Natural killer cell (primary cell): ENCODE measurements around the gene MAGEA10. TPM values are rescaled to one million over a fixed set of nuclear protein-coding genes. Genes with fewer than 3 reads are reported as not detected.

Experiments
- ATAC-seq, 3 donors: fragments of 150-1000 bp in 2 of 3; fragments of 200-7000 bp in 1 of 3; cut with Tn5 transposase; 1 replicate in 1 of 3; 2 replicates in 2 of 3; pipeline ENCODE4 v1.10.0; 2021; ENCODE audit warnings: mild to moderate bottlenecking in 2 of 3, moderate library complexity in 2 of 3
- DNase-seq, 2 donors: peaks; one replicate each; pipeline versions ENCODE4 v3.0.0 to v3.0.0-alpha.2; 2013 to 2021; ENCODE audit warnings: mixed read lengths in 1 of 2
- H3K27ac ChIP-seq: one replicate; pipeline ENCODE4 v1.5.1; 2013; ENCODE audit warnings: mild to moderate bottlenecking, low read length
- H3K27me3 ChIP-seq: one replicate; pipeline ENCODE4 v1.6.1; 2013; ENCODE audit warnings: low read length; ENCODE audit not compliant: control insufficient read depth, insufficient read depth
- H3K36me3 ChIP-seq: one replicate; pipeline ENCODE4 v1.6.1; 2013; ENCODE audit warnings: low read length; ENCODE audit not compliant: control insufficient read depth, insufficient read depth
- H3K4me1 ChIP-seq: one replicate; pipeline ENCODE4 v1.6.1; 2013; ENCODE audit warnings: low read length; ENCODE audit not compliant: control insufficient read depth, insufficient read depth
- H3K4me3 ChIP-seq: one replicate; pipeline ENCODE4 v1.5.1; 2013; ENCODE audit warnings: low read length
- H3K9me3 ChIP-seq: one replicate; pipeline ENCODE4 v1.6.1; 2013; ENCODE audit warnings: low read length; ENCODE audit not compliant: control insufficient read depth, insufficient read depth
- H3K27ac Mint-ChIP-seq, 2 donors: one replicate each; pipeline ENCODE4 v1.8.0; 2022; ENCODE audit warnings: mild to moderate bottlenecking in 2 of 2, mixed read lengths in 2 of 2, moderate library complexity in 1 of 2
- H3K27me3 Mint-ChIP-seq, 2 donors: one replicate each; pipeline ENCODE4 v1.8.0; 2022; ENCODE audit warnings: low read depth in 2 of 2, mixed read lengths in 2 of 2
- H3K36me3 Mint-ChIP-seq: one replicate; pipeline ENCODE4 v1.8.0; 2022; ENCODE audit warnings: mixed read lengths
- H3K4me1 Mint-ChIP-seq, 2 donors: one replicate each; pipeline ENCODE4 v1.8.0; 2022; ENCODE audit warnings: mixed read lengths in 2 of 2
- H3K4me3 Mint-ChIP-seq: one replicate; pipeline ENCODE4 v1.8.0; 2022; ENCODE audit warnings: mild to moderate bottlenecking, moderate library complexity, mixed read lengths
- H3K9me3 Mint-ChIP-seq, 2 donors: one replicate each; pipeline ENCODE4 v1.8.0; 2022; ENCODE audit warnings: mixed read lengths in 2 of 2
- CTCF ChIP-seq: fragments of 200-600 bp; IDR thresholded peaks from one replicate; pipeline ENCODE4 v1.8.0; 2022; ENCODE audit warnings: antibody characterized with exemption
- WGBS: methylation state at CpG from one replicate; pipeline ENCODE4 v1.1.7; 2013; ENCODE audit warnings: missing lambda C conversion rate; ENCODE audit not compliant: insufficient coverage; 5-methylcytosine and 5-hydroxymethylcytosine counted together
- intact Hi-C: fragments of 100-400 bp; cut with micrococcal nuclease; formaldehyde crosslinking; loops from one replicate; pipeline ENCODE4 v1.14.2; 2022
- total RNA-seq, 4 donors: library from RNA; stranded (reverse); fragments of 120-200 nt in 1 of 4; gene quantifications; one replicate each; pipeline versions ENCODE4 v1.2.3 to v1.2.4, GENCODE V29; 2013 to 2022

The MAGEA10 gene
- total RNA-seq, 3 donors from 2014 or later (not counting 1 experiment from before 2014, with no cell fraction given), result not detected

GRCh38 chrX:152117305-152117704, 21.1 kb downstream of the MAGEA10 start:
- ATAC-seq, result no peak

GRCh38 chrX:152108527-152108926, 29.9 kb downstream of the MAGEA10 start:
- H3K4me1 Mint-ChIP-seq, result no peaks in the 10 kb centered on the region
- H3K27me3 Mint-ChIP-seq, result no peaks in the 10 kb centered on the region
- 83% methylated on average over 3 of the region's 5 CpGs for WGBS
- TF ChIP-seq CTCF, result no peak
- Histone ChIP-seq H3K4me1 (no peaks in the 10 kb centered on the region), H3K27ac (no peak overlapping the region), H3K9me3 (no peaks in the 10 kb centered on the region), H3K27me3 (no peaks in the 10 kb centered on the region), H3K36me3 (no peaks in the 10 kb centered on the region), H3K4me3 (no peak overlapping the region)
- intact Hi-C loops, result no loop called here
- no peak overlapping the region for H3K4me3 Mint-ChIP-seq
- ATAC-seq (no peak), DNase-seq (no peak)
- H3K36me3 Mint-ChIP-seq, result no peaks in the 10 kb centered on the region
- peaks cover 0 to 3% of the 10 kb centered on the region in 2 donors for H3K9me3 Mint-ChIP-seq
- H3K27ac Mint-ChIP-seq, result no peak overlapping the region

More at GRCh38 chrX:152117305-152117704, 21.1 kb downstream of the MAGEA10 start:
- intact Hi-C loops, result no loop called here
- Mint-ChIP-seq H3K9me3 (no peaks in the 10 kb centered on the region), H3K27ac (no peak overlapping the region), H3K4me1 (no peaks in the 10 kb centered on the region), H3K36me3 (no peaks in the 10 kb centered on the region), H3K27me3 (no peaks in the 10 kb centered on the region), H3K4me3 (no peak overlapping the region)
- Histone ChIP-seq H3K4me3 (no peak overlapping the region), H3K36me3 (no peaks in the 10 kb centered on the region), H3K27me3 (no peaks in the 10 kb centered on the region), H3K27ac (no peak overlapping the region), H3K9me3 (no peaks in the 10 kb centered on the region), H3K4me1 (no peaks in the 10 kb centered on the region)
- WGBS, result 74% methylated on average over 2 of the region's 3 CpGs
- TF ChIP-seq CTCF, result no peak
- no peak for DNase-seq

GRCh38 chrX:152103866-152104265, 34.5 kb downstream of the MAGEA10 start:
- Histone ChIP-seq H3K4me3 (no peak overlapping the region), H3K27ac (no peak overlapping the region), H3K27me3 (no peaks in the 10 kb centered on the region), H3K36me3 (no peaks in the 10 kb centered on the region), H3K9me3 (no peaks in the 10 kb centered on the region), H3K4me1 (no peaks in the 10 kb centered on the region)
- Mint-ChIP-seq H3K27ac (no peak overlapping the region), H3K36me3 (no peaks in the 10 kb centered on the region), H3K9me3 (peaks cover 0 to 5% of the 10 kb centered on the region in 2 donors), H3K4me1 (no peaks in the 10 kb centered on the region), H3K4me3 (no peak overlapping the region), H3K27me3 (no peaks in the 10 kb centered on the region)
- WGBS, result no CpG with 5 or more reads among the region's 6 CpGs
- DNase-seq (no peak), ATAC-seq (no peak)
- intact Hi-C loops, result no loop called here
- no peak for TF ChIP-seq CTCF

GRCh38 chrX:152086141-152086540, 52.2 kb downstream of the MAGEA10 start:
- Mint-ChIP-seq H3K9me3 (peaks cover 3 to 4% of the 10 kb centered on the region in 2 donors), H3K36me3 (no peaks in the 10 kb centered on the region), H3K4me3 (no peak overlapping the region), H3K27ac (no peak overlapping the region), H3K4me1 (no peaks in the 10 kb centered on the region), H3K27me3 (no peaks in the 10 kb centered on the region)
- DNase-seq, result no peak
- Histone ChIP-seq H3K27me3 (no peaks in the 10 kb centered on the region), H3K9me3 (no peaks in the 10 kb centered on the region), H3K27ac (no peak overlapping the region), H3K4me3 (no peak overlapping the region), H3K36me3 (no peaks in the 10 kb centered on the region), H3K4me1 (no peaks in the 10 kb centered on the region)
- no peak for TF ChIP-seq CTCF
- intact Hi-C loops, result no loop called here
- ATAC-seq, result no peak
- WGBS, result 94% methylated on average over 4 of the region's 6 CpGs
